ENCODE results near the gene ESRRA.

DNA sequence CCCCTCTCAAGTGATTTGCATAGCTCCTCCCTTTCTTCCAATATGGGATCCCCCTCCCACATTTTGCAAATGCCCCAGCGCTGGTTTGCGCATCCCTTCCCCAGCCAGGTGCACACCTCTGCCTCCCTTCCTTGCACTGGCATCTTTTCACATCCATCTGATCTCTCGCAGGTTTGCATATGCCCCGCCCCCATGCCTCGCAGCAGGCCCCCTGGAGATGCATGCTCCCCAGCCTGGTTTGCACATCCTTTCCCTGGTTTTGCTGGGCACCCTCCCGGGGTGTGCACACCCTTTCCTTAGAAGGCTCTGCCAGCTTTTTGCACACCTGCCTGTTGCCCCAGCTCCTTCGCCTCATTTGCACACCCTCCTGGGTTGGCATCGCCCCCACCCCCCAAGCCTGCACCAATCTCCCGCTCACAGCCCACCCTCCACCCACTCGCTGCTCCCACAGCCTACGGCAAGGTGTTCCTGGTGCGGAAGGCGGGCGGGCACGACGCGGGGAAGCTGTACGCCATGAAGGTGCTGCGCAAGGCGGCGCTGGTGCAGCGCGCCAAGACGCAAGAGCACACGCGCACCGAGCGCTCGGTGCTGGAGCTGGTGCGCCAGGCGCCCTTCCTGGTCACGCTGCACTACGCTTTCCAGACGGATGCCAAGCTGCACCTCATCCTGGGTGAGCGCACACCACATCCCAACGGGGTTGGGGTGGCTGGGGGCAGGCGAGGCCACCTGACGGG lies 54.6 kb downstream of the ESRRA start:
- no peak for TF ChIP-seq POLR2A (IDR thresholded peaks at IDR 0.05)
- TF ChIP-seq, protein P1, sequence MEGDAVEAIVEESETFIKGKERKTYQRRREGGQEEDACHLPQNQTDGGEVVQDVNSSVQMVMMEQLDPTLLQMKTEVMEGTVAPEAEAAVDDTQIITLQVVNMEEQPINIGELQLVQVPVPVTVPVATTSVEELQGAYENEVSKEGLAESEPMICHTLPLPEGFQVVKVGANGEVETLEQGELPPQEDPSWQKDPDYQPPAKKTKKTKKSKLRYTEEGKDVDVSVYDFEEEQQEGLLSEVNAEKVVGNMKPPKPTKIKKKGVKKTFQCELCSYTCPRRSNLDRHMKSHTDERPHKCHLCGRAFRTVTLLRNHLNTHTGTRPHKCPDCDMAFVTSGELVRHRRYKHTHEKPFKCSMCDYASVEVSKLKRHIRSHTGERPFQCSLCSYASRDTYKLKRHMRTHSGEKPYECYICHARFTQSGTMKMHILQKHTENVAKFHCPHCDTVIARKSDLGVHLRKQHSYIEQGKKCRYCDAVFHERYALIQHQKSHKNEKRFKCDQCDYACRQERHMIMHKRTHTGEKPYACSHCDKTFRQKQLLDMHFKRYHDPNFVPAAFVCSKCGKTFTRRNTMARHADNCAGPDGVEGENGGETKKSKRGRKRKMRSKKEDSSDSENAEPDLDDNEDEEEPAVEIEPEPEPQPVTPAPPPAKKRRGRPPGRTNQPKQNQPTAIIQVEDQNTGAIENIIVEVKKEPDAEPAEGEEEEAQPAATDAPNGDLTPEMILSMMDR (IDR thresholded peaks at IDR 0.05) = no peak
